Testis (tissue), 2 donors: ENCODE results near the gene ABCB11.

ENCODE experiments used
- CTCF ChIP-seq, 3 experiments: fragments of 450-650 bp in 2 of 3; fragments of 200-600 bp in 1 of 3; sonication (generic) in 1 of 3; IDR thresholded peaks; one replicate each; pipeline ENCODE4 v1.5.1; 2016 to 2019; ENCODE audit warnings: antibody characterized with exemption in 3 of 3, mild to moderate bottlenecking in 2 of 3, moderate library complexity in 1 of 3
- POLR2A ChIP-seq: fragments of 450-650 bp; IDR thresholded peaks from one replicate; pipeline ENCODE4 v1.6.1; 2017; ENCODE audit warnings: antibody characterized with exemption, mild to moderate bottlenecking, moderate library complexity

- no peak for TF ChIP-seq CTCF (IDR thresholded peaks at IDR 0.05)
- no peak for TF ChIP-seq POLR2A
These were observed 74.7 kb downstream of the ABCB11 start for GRCh38 chr2:168956392-168956791.
